HG03432 (cell line): Measurements from ENCODE around the gene EIPR1.
A peak's percentile ranks its signal among the peaks of the same experiment; 100 is the strongest.
"Not testable (repeated sequence)": the region's sequence is repeated elsewhere in the genome, so short reads cannot be mapped to it uniquely, and the experiment has no call there.

Experiments
- ATAC-seq: cut with Tn5 transposase; IDR thresholded peaks from one replicate; pipeline ENCODE4 v1.9.1; 2021; ENCODE audit warnings: mild to moderate bottlenecking, moderate library complexity; ENCODE audit not compliant: unreplicated experiment

Gene EIPR1

DNA sequence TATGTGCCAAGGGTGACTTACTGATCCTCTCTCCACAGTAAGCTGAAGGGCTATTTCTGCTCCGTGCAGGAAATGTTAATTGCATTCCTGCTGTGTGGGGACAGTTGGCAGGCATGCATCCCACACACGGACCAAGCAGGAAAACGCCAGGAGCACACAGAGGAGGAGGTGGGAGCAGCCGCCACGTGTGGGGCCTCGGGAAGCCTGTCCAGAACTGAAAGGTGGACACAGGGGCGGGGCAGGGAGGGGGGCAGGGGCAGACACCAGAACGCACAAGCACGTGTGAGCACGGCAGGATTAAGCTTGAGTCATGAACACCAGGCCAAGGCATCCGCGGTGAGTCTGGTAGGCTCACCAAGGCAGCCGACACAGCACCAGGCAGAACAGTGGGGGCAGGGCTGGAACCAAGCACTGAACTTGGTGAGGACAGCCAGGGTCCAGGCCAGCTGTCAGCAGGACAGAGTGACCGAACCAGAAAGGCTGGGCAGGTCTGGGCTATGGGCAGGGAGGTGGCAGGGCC is 177.1 kb downstream of the EIPR1 start:
- ATAC-seq = no peak

DNA sequence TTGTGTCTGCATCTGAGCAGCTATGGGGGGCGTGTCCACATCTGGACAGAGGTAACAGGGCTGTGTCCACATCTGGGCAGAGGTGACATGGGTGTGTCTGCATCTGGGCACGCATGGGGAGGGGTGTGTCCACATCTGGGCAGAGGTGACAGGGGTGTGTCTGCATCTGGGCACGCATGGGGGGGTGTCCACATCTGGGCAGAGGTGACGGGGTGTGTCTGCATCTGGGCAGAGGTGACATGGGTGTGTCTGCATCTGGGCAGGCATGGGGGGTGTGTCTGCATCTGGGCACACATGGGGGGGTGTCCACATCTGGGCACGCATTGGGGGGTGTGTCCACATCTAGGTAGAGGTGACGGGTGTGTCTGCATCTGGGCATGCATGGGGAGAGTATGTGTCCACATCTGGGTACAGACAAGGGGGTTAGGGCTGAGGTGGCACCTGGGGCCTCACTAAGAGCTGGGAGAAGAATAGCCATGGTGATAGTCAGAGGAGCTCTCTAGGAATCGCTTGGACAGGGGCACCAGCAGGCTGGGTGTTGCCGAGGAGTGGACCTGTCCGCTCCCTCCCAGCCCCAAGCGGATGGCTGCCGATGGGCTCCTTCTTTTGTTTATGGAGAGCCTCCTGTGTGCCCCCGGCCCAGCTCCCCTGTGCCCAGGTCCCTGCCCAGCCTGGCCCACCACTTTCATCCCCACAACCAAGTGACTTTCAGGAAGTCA is 177.8 kb downstream of the EIPR1 start:
- ATAC-seq = no peak

DNA sequence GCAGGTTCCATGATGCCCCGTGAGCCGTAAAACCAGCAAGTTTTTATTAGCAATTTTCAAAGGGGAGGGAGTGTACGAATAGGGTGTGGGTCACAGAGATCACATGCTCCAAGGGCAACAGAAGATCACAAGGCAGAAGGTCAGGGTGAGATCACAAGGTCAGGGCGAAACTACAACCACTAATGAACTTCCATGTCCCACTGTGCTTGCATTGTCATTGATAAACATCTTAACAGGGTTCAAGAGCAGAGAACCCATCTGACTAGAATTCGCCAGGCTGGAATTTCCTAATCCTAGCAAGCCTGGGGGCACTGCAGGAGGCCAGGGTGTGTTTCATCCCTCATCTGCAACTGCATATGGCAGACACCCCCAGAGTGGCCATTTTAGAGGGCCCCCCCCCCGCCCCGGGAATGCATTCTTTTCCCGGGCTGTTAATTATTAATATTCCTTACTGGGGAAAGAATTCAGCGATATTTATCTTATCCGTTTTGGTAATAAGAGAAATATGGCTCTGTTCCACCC is 178.9 kb downstream of the EIPR1 start:
- not testable (repeated sequence) for ATAC-seq

DNA sequence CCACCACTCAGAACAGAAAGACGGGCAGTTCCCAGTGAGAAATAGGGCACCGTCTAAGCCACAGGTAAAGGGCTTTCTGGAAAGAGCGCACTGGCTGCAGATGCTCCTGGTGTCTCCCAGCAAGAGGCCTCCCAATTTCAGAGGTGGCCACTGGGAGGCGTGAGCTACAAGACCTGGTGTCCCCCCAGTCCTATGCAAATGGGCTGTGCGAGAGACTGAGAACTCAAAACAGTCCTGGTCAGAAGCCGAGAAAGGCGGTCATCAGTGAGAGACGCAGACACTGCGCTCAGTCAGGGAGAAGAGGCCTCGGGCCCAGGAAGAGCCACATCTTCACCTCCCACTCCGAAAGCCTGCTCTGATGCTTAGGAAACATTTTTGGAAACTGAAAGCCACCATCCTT is 179.5 kb downstream of the EIPR1 start:
- no peak for ATAC-seq

DNA sequence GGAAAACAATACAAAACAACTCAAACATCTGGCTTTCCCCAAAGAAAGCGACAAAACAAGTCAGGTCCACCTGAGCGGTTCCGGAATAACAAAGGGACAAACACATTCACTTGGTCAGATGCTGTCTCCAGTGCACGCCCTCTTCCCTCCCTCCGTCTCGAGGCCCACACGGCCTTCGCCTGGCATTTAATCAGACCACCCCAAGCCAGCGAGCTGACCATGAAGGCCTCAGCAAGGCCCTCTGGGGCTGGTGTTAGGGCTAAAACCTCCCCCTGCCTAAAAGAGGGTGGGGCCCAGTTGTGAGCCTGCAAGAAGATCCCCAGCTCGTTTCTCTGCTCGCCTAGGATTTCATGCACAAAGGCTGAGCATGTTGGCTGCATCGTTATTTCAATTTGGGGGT is 180.3 kb downstream of the EIPR1 start:
- no peak for ATAC-seq

DNA sequence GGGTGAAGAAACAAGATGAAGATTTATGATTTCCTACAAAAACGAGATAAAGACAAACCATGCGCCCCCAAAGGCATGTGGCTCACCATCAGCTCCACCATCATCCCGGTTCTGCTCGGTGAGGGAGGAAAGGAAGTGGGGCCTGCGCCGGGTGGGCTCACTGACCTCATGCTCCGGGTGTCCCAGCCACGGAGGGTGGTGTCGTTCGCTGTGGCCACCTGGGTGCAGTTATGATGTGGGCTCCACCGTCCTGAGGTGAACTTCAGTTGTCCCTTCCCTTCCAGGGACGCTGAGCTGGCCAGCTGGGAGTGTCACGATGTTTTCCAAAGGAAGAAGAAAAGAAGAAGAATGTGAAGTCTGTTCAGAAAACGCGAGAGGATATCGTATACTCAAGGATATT is 180.9 kb downstream of the EIPR1 start:
- ATAC-seq = no peak

DNA sequence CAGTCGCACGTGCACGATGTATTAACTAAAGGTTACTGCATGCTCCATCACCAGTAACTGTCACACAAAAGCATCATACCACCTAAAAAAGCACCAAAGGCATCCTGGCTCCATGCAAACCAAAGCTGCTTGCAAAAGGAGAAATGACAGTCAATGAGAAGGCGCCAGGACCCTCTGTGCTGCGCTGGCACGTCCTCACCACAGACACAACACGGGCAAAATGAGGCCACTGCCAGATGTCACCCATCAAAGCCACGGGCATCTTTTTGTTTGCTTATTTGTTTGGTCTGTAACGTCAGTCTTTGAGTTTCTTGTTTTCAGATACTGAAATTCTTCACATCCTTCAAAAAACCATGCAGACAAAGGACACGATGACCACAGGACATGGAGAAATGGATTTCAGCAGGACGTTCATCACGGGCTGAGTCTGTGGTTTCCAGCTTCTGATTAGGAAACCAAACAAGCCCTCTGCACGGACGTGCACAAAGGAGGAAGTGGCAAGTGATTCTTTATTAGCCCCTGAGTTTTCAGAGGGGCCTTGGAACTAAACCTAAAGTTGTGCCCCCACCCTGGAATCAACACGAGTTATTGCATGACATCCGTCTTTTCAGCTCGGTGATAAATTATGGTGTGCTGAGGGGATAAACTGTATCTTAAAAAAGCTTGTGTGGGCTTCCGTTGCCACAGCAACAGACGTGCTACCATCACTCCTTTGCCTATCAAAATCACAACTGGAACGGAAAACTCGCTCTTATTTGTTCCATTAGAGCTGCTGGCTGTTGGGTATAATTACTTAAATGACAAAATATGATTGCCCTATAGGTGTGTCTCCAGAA is 181.8 kb downstream of the EIPR1 start:
- no peak for ATAC-seq

DNA sequence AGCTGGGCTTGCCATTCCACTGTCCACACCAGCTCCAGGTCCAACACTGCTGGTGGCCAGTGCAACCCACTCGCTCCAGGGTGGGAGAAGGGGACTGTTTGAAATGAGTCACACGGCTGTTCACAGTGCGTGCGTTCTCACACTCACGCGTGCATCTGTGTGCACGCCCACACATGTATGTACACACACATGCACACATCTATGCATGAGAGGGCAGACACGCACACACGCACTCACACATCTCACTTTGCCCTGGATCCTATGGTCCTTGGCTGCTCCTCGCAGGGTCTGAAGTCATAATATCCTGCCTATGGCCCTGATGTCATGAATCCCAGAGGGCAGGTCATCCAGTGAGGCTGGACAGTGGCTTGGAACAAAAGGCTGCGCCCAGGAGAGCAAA is 182.8 kb downstream of the EIPR1 start:
- ATAC-seq = no peak

DNA sequence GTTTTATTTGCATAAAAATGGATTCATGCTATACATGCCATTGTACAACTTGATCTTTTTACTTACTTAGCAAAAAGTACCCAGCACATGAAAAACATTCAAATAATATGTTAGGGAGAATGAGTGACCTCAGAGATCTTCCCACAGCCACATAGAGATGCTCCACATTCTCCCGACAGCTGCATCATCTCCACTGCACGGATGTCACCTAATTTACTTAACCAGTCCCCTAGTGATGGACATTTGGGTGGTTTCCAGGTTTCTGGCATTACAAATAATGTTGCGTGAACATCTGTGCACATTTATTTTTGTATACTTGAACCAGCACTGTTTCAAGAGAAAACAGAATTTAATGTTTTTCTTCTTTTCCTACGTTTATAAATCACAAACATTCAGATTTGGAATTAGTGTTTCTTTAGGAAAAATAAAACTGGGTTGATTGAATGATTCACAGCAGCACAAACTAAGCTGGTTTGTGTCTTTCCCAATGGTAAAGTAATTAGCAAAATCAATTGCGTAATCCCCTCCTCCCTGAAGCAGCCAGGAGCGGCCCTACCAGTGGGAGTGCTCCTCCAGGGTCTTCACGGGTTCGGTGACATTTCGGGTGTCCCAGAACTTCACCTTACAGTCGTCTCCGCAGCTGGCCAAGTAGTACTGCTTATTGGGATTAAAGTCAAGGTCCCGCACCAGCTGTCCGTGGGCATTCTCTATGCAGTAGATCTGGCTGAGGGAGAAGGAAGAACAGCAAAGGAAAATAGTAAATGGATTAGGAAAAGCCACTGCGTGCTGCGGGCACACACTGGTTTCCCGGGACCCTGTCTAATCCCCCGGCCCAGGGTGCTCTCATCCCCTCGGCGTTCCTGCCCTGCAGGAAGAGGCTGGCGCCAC is 183.9 kb downstream of the EIPR1 start:
- no peak for ATAC-seq

DNA sequence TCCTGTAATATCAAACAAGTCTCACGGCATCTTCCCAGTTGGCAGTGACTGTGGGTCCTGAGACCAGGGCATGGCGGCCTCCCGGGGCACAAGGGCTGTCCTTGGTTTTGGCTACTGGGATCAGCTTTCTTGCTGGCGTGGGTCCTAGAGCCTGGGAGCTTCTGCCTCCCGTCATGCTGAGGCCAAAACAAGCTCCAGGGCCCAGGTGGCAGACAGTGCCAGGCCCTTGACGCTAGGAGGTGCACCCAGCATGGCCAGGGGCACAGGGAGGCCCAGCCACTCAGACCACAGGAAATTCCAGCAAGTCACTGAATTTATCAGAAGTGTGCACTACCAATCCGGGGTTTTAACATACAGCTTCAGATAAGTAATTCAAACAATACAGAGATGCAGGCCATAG is 184.7 kb downstream of the EIPR1 start:
- ATAC-seq = no peak

DNA sequence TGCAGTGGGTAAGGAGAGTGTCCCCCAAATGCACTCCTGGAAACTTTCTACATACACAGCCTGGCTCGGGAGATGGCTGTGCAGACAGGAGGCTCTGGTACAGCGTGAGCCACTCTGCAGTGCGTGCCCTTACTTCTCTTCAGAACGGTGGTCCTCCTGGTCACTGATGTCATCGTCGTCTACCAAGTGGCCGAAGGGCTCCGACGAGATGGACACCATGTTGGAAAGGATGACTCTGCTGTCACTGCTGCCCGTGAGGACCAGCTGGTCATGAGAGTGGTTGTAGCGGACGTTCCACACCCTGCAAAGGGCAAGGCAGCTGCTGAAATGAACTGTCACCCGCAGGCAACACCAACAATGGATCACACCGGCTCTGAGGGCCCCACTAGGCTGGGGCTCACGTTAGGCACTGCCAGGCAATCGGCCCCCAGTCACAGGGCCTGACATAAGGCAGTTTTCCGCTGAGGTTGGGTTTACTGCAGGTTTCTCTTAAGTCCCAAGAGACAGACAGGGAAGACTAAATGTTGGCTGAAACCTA is 185.3 kb downstream of the EIPR1 start:
- ATAC-seq = no peak

DNA sequence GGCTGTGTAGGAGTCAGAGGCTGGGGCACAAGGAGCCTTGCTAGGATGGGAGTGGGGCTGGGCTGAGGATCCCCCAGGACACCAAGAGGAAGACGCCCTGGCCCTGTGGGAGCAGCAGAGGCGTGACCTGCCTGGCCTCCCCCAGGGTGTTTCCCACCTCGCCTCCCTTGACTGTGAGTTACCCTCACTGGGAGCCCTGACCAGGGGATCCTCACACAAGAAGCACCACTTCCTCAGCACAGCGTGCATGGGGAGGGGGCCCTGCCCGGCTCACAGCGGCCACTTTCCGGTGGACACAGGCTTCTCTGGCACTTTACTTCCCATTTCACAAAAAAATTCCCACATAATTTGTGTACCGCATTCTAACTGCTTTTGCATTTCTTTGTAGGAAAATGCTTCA is 187.7 kb downstream of the EIPR1 start:
- ATAC-seq = peak; percentile 51

DNA sequence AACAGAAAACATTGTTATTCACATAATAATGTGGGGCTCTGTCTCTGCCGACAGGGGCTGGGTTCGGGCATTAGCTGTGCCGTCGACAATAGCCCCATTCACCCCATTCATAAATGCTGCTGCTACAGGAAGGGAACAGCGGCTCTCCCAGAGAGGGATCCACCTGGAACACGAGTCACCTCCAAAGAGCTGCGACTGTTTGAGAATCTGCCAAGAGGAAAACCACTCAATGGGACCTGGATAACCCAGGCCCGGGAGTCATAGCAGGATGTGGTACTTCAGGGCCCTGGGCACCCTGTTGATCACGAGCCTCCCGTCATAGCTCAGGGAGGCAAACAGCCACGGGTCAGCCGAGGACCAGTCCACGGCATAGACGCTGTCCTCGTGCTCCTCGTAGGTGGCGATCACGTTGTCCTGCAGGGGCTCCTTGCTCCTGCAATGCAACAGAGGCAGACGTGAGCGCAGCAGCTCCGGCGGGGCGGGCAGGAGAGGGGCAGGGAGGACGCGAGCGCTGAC is 188.5 kb downstream of the EIPR1 start:
- ATAC-seq = no peak

DNA sequence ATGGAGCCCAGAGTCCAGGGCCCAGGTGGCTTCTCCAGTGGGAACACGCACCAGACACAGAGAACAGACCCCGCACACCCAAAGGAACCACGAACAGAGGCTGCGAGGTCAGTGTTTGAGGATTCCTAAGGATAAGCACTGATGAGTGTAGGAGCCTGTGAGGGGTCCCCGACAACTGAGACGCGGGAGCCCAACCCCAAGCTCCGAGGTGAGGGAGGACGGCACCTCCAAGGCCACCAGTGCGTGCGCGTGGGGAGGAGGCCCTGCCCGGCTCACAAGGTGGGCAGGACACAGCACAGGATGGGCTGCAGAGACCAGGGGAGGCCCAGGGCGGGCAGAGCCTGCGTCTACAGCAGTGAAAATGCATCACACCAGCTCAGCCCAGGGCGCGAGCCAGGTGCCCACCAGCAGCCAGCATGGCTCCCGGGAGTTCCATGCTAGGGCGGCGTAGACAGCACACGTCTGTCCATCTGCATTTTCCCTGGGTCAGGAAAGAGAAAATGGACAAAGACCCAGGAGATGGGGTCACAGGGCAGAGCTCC is 189.1 kb downstream of the EIPR1 start:
- no peak for ATAC-seq

DNA sequence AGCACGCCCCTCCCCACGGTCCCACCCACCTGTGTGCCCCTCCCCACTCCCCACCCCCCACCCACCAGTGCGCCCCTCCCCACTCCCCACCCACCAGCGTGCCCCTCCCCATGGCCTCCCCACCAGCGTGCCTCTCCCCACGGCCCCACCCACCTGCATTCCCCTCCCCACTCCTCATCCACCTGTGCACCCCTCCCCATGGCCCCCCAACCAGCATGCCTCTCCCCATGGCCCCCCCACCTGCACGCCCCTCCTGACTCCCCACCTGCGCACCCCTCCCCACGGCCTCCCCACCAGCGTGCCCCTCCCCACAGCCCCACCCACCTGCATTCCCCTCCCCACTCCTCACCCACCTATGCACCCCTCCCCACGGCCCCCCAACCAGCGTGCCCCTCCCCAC is 190.2 kb downstream of the EIPR1 start:
- no peak for ATAC-seq

DNA sequence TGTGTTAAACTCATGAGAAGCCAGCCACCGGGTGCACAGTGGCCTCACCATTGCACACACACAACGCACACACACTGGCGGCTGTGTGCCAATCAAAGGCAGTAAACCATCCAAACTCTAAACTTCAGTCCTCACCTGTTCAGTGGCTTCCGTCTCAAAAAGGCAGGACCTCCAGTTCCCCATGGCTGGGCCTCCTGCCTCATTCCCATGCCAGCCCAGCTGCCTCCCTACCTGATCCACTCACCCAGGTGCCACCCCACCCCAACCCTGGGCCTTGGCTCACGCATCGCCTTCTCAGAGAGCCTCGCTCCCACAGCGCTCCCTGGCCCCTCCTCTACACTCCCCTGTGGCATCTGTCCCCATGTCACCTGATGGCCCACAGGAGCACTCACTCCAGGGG is 190.9 kb downstream of the EIPR1 start:
- no peak for ATAC-seq

DNA sequence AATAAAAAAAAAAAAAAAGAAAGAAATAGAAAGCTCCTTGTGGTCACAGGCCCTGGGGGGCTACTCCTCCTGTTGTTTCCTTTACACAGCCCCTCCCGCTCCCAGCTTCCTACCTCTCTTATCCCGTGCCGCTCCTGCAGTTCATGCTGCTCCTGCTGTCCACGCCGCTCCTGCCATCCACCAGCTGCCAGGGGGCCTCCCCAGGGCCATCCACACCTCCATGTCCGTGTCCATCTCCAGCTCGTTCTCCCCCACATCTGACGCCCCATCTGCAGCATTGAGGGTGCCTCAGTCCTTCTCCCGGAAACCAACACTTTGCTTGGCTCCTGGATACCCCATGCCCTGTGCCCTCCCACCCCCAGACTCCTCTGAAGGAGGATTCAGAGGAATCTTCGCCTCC is 191.7 kb downstream of the EIPR1 start:
- no peak for ATAC-seq

DNA sequence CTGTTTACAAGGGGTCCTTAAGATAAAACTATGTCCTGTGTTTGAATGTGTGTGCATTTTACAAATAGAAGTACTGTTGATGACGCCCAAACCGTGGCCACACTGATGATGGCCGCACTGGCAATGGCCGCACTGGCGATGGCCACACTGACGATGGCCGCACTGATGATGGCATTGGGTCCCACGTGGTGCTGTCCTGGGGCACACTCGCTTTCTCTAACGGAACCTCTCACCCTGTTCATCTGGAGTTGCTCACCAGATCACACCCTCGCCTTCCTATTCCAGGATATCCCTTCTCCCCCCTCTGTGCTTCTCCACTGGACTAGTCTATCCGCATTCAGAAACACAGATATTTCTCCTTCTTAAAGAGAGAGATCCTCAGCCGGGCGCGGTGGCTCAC is 192.4 kb downstream of the EIPR1 start:
- ATAC-seq = no peak

DNA sequence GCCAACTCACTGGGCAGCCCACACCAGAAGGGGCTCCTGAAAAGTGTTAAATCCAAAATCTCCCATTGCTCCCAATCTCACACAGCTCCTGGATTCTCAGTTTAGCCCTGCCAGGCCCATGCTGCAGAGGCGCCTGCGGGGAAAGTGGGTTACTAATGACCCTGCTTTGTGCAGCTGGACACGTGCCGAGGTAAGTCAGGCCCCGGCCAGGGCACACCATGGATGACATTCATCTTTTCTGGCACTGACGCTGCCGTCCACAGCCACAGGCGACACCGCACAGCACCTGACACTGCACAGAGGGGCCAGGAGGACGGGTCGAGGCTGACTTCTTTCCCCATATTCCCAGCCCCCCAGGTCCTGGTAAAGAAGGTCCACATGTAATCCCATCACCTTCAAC is 193.5 kb downstream of the EIPR1 start:
- no peak for ATAC-seq

DNA sequence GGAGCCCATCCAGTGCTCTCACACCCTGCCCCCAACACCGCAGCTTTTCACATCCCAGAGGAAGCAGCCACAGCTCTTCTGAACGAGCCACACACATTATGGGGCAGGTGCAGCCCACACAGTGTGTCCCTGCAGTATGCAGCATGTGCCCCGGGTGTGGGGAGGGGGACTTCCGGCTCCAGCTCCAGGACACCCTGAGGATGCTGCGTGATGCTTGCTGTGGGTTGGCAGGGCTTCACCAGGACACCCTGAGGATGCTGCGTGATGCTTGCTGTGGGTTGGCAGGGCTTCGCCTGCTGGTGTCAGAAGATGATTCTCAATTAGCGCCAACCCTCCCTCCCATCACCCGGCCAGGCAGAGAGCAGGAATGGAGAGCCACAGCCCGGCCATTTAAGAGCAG is 193.9 kb downstream of the EIPR1 start:
- no peak for ATAC-seq
